Measurements from ENCODE around the gene ATPAF1.
"Not testable (repeated sequence)": the region's sequence is repeated elsewhere in the genome, so short reads cannot be mapped to it uniquely, and the experiment has no call there.

Gene ATPAF1

GRCh38 chr1:46655848-46656247 lies 12.3 kb downstream of the ATPAF1 start:
- TF ChIP-seq CTCF (IDR thresholded peaks at IDR 0.05; ENCODE audit: borderline replicate concordance, insufficient read depth, low read depth, low read length), result no peak
- H3K4me3 ChIP-seq (ENCODE audit: low read depth, low read length), result no peak overlapping the region

GRCh38 chr1:46654698-46655097 lies 13.5 kb downstream of the ATPAF1 start:
- H3K4me3 ChIP-seq (ENCODE audit: low read depth, low read length), result not testable (repeated sequence)

- no peak overlapping the region for H3K4me3 ChIP-seq (ENCODE audit: low read depth, low read length)
- no peak for TF ChIP-seq CTCF (IDR thresholded peaks at IDR 0.05; ENCODE audit: borderline replicate concordance, insufficient read depth, low read depth, low read length)
Measured at GRCh38 chr1:46654012-46654411, 14.2 kb downstream of the ATPAF1 start.

GRCh38 chr1:46653405-46653958 lies 14.7 kb downstream of the ATPAF1 start:
- H3K4me3 ChIP-seq (ENCODE audit: low read depth, low read length), result no peak overlapping the region
- TF ChIP-seq CTCF (IDR thresholded peaks at IDR 0.05; ENCODE audit: borderline replicate concordance, insufficient read depth, low read depth, low read length), result no peak

GRCh38 chr1:46652321-46653100 lies 15.7 kb downstream of the ATPAF1 start:
- TF ChIP-seq CTCF (IDR thresholded peaks at IDR 0.05; ENCODE audit: borderline replicate concordance, insufficient read depth, low read depth, low read length), result no peak
- H3K4me3 ChIP-seq (ENCODE audit: low read depth, low read length), result no peak overlapping the region

GRCh38 chr1:46651152-46651551 lies 17.0 kb downstream of the ATPAF1 start:
- H3K4me3 ChIP-seq (ENCODE audit: low read depth, low read length), result not testable (repeated sequence)

GRCh38 chr1:46650491-46650890 lies 17.7 kb downstream of the ATPAF1 start:
- no peak for TF ChIP-seq CTCF (IDR thresholded peaks at IDR 0.05; ENCODE audit: borderline replicate concordance, insufficient read depth, low read depth, low read length)
- no peak overlapping the region for H3K4me3 ChIP-seq (ENCODE audit: low read depth, low read length)

GRCh38 chr1:46649764-46650163 lies 18.4 kb downstream of the ATPAF1 start:
- H3K4me3 ChIP-seq (ENCODE audit: low read depth, low read length), result no peak overlapping the region
- no peak for TF ChIP-seq CTCF (IDR thresholded peaks at IDR 0.05; ENCODE audit: borderline replicate concordance, insufficient read depth, low read depth, low read length)

Data from GM12875 (cell line).